ENCODE results near the gene CNTNAP5. TPM values are rescaled to one million over a fixed set of nuclear protein-coding genes. Genes with fewer than 3 reads are reported as not detected.
A peak's percentile ranks its signal among the peaks of the same experiment; 100 is the strongest.

Gene CNTNAP5
- total and polyA plus RNA-seq, 2 of the 13 experiments (the other 11 are each of a cell fraction or from before 2014, with no cell fraction given), result not detected

GRCh38 chr2:124081154-124081716 lies 56.1 kb downstream of the CNTNAP5 start:
- Histone ChIP-seq H3K4me1 (ENCODE audit: insufficient read depth, low read length) (no peaks in the 10 kb centered on the region), H3K9me3 (ENCODE audit: low read length) (no peaks in the 10 kb centered on the region), H3K4me3 (replicated peaks in 1 of 3; ENCODE audit: insufficient read depth in 1 of 3, low read depth in 2 of 3, low read length in 3 of 3) (no peak overlapping the region), H3K27me3 (ENCODE audit: control insufficient read depth in 1 of 2, insufficient read depth in 2 of 2, low read length in 2 of 2) (no peaks in the 10 kb centered on the region), H3K79me2 (ENCODE audit: insufficient read depth, low read length) (no peaks in the 10 kb centered on the region), H3K9ac (ENCODE audit: insufficient read depth, low read depth, low read length) (no peak overlapping the region), H3K36me3 (replicated peaks in 1 of 2; ENCODE audit: control insufficient read depth in 1 of 2, insufficient read depth in 2 of 2, low read length in 2 of 2) (no peaks in the 10 kb centered on the region), H2AFZ (ENCODE audit: low read length) (no peak overlapping the region), H3K27ac (ENCODE audit: extremely low read length, insufficient read depth, low read length) (no peak overlapping the region), H4K20me1 (ENCODE audit: insufficient read depth, low read length) (no peaks in the 10 kb centered on the region), H3K4me2 (ENCODE audit: low read depth, low read length) (no peak overlapping the region)
- 4% methylated on average over 1 of the region's 1 CpG for WGBS (ENCODE audit: low lambda C conversion rate)
- TF ChIP-seq ZNF432 (CRISPR knock-in tag; IDR thresholded peaks at IDR 0.05; ENCODE audit: borderline replicate concordance), result no peak
- no peak for TF ChIP-seq FOXO1 (CRISPR knock-in tag; IDR thresholded peaks at IDR 0.05)
- peak; percentile 30 to 47; a peak in 2 of 4 replicates for TF ChIP-seq MAFK (conservative IDR thresholded peaks at IDR 0.05 in 1 of 2, IDR thresholded peaks at IDR 0.05 in 1 of 2; ENCODE audit: low read length in 2 of 2)
- DNase-seq (ENCODE audit: low spot score), result no peak
- POLR2A ChIA-PET, result no interaction called here
- CTCF ChIA-PET (ENCODE audit: low intra/inter-chr PET ratio, low total read pairs), result no interaction called here
- ATAC-seq, result no peak
- intact Hi-C loops (cut with micrococcal nuclease; ENCODE audit: unreplicated experiment), result no loop called here
- no peak for FAIRE-seq
- in situ Hi-C loops (cut with HindIII; ENCODE audit: extremely low pct_ligation_motif_present, low pct_unique_long_range_greater_than_20kb), result no loop called here
- no TSS peak for BruUV-seq (replicated peaks)

- in situ Hi-C loops (cut with HindIII; ENCODE audit: extremely low pct_ligation_motif_present, low pct_unique_long_range_greater_than_20kb), result no loop called here
- ATAC-seq (no peak), DNase-seq (ENCODE audit: low spot score) (no peak), FAIRE-seq (no peak)
- Histone ChIP-seq H4K20me1 (ENCODE audit: insufficient read depth, low read length) (no peaks in the 10 kb centered on the region), H3K9me3 (ENCODE audit: low read length) (peaks cover 5% of the 10 kb centered on the region; the same call in 1 of the 2 replicates), H3K36me3 (replicated peaks in 1 of 2; ENCODE audit: control insufficient read depth in 1 of 2, insufficient read depth in 2 of 2, low read length in 2 of 2) (no peaks in the 10 kb centered on the region), H3K4me3 (replicated peaks in 1 of 3; ENCODE audit: insufficient read depth in 1 of 3, low read depth in 2 of 3, low read length in 3 of 3) (no peak overlapping the region), H3K27ac (ENCODE audit: extremely low read length, insufficient read depth, low read length) (no peak overlapping the region), H3K9ac (ENCODE audit: insufficient read depth, low read depth, low read length) (no peak overlapping the region), H3K4me1 (ENCODE audit: insufficient read depth, low read length) (no peaks in the 10 kb centered on the region), H2AFZ (ENCODE audit: low read length) (no peak overlapping the region), H3K4me2 (ENCODE audit: low read depth, low read length) (no peak overlapping the region), H3K27me3 (ENCODE audit: control insufficient read depth in 1 of 2, insufficient read depth in 2 of 2, low read length in 2 of 2) (no peaks in the 10 kb centered on the region), H3K79me2 (ENCODE audit: insufficient read depth, low read length) (no peaks in the 10 kb centered on the region)
- BruUV-seq (replicated peaks), result no TSS peak
- no peak for TF ChIP-seq ZMYM4 (CRISPR knock-in tag; IDR thresholded peaks at IDR 0.05)
- 0 out of 2 replicates have a peak, but pooled peaks have one; percentile 13 for TF ChIP-seq HNF4A (CRISPR knock-in tag; IDR thresholded peaks at IDR 0.05)
- intact Hi-C loops (cut with micrococcal nuclease; ENCODE audit: unreplicated experiment), result no loop called here
- ChIA-PET POLR2A (no interaction called here), CTCF (ENCODE audit: low intra/inter-chr PET ratio, low total read pairs) (no interaction called here)
- 3% methylated on average over 2 of the region's 2 CpGs for WGBS (ENCODE audit: low lambda C conversion rate)
These were observed 63.5 kb downstream of the CNTNAP5 start for GRCh38 chr2:124088616-124089015.
